AG20443 (cell line): ENCODE data around the gene TAOK1.
"Not testable (repeated sequence)": the region's sequence is repeated elsewhere in the genome, so short reads cannot be mapped to it uniquely, and the experiment has no call there.

Experiments
- DNase-seq: peaks from one replicate; pipeline ENCODE4 v3.0.0; 2012; ENCODE audit warnings: low spot score, mixed read lengths

The TAOK1 gene

GRCh38 chr17:29445844-29446243, 55.7 kb downstream of the TAOK1 start:
- DNase-seq, result no peak

- DNase-seq, result no peak
Observed at GRCh38 chr17:29449865-29450671, 59.9 kb downstream of the TAOK1 start.

DNA sequence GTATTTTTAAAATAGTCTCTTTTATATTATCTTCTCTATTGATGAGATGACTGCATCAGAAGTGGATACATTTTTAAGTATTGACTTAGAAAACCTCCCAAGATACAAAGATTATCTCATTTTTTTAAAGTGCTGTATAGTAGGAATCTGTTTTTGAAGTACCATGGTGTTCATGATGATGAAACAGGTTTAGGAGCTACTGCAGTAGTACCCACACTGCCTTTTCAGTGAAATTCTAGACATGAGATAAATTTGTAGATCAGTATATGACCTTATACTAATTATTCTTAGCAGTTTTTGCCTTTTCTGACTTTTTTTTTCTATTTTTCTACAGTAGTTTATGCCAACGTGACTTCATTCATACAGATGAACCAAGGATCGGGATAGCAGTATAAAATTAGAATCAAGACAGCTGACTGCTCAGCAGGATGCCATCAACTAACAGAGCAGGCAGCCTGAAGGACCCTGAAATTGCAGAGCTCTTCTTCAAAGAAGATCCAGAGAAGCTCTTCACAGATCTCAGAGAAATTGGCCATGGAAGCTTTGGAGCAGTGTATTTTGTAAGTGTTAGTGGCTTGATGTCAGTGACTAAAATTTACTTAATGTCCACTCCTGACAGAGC, 61.1 kb downstream of the TAOK1 start:
- no peak for DNase-seq

- no peak for DNase-seq
Observed at GRCh38 chr17:29458066-29458465, 67.9 kb downstream of the TAOK1 start.

- no peak for DNase-seq
Observed at GRCh38 chr17:29461483-29462206, 71.5 kb downstream of the TAOK1 start.

- DNase-seq, result no peak
Observed at GRCh38 chr17:29469276-29469675, 79.1 kb downstream of the TAOK1 start.

- DNase-seq, result not testable (repeated sequence)
Observed at GRCh38 chr17:29473437-29473836, 83.3 kb downstream of the TAOK1 start.

GRCh38 chr17:29474297-29474696, 84.1 kb downstream of the TAOK1 start:
- DNase-seq, result no peak

DNA sequence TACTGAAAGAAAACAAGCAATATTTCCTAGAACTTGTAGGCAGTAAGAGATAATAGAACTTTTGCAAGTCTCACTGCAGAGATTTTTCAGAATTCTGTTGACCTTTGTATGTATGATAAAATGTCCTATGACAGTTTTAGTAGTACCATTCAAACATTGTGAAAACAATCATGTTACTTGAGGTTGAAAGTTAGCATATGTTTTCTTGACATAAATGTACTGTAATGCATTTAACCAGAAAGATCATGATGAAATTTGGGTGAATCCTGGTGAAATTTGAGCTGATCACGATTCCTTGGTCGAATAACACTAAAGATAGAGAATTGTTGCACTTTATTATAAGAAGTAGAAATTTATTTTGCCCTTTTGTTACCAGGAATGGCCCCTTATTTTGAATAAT, 85.7 kb downstream of the TAOK1 start:
- no peak for DNase-seq

- not testable (repeated sequence) for DNase-seq
Observed at GRCh38 chr17:29480249-29480928, 90.2 kb downstream of the TAOK1 start.

DNA sequence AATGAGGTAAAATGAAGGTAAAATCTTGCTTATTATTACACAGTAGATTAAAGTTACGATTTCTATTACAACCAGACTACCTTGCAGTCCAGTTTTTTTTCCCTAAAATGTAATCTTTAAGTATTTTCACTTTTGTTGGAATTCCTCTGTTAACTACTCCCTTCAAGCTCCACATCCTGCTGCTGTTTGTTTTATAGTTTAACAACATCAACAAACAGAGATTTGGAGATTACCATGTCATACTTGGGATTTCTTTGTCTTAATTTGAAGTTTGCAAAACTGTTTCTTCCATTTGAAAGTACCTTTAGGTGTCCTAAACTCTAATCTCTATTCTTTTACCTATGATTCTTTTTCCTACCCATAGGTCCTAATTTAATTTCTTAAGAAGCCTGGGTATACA, 93.3 kb downstream of the TAOK1 start:
- DNase-seq, result no peak

DNA sequence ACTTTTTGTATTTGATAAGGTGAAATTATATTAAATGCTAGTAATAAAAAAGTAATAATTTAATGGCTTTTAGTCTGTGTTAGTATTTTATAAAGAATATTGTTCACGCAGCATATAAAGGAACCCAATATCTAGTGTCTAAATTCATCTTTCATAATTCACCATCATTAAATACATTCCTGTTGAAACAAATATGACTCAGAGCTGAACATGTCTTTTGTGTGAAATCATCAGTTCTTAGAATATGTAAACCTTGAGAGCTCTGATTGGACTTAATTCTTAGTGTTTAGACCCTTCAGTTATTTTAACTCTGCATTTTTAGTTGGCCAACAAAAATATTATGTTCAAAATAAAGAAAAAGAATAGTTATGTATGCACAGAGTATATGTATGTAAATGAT, 104.8 kb downstream of the TAOK1 start:
- DNase-seq, result peak; percentile 34

DNA sequence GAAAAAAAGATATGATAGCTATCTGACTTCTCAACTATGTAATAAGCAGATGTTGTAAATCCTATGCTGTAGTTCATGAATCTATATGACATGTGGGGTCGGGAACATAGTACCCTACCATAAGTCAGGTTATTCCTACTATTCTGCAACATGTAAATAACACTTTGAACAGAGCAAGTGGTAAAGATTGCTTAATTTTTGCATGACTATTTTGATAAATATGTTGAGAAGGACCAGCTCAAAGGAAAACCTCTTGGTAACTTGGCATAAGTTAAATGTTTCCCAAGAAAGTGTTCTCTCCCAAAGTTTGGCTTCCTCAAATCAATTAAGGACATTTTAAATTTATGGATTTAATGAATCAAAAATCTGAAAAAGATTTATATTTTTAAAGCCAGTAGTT, 114.5 kb downstream of the TAOK1 start:
- DNase-seq, result peak; percentile 17

- no peak for DNase-seq
Observed at GRCh38 chr17:29505836-29506235, 115.7 kb downstream of the TAOK1 start.

GRCh38 chr17:29510953-29511352, 120.8 kb downstream of the TAOK1 start:
- no peak for DNase-seq

- DNase-seq, result peak; percentile 35
Observed at GRCh38 chr17:29514792-29515191, 124.6 kb downstream of the TAOK1 start.

GRCh38 chr17:29518359-29518758, 128.2 kb downstream of the TAOK1 start:
- no peak for DNase-seq

GRCh38 chr17:29524692-29525091, 134.5 kb downstream of the TAOK1 start:
- DNase-seq, result no peak

GRCh38 chr17:29526322-29526721, 136.2 kb downstream of the TAOK1 start:
- DNase-seq, result no peak

GRCh38 chr17:29533976-29534375, 143.8 kb downstream of the TAOK1 start:
- DNase-seq, result no peak

GRCh38 chr17:29544066-29544465, 153.9 kb downstream of the TAOK1 start:
- no peak for DNase-seq

DNA sequence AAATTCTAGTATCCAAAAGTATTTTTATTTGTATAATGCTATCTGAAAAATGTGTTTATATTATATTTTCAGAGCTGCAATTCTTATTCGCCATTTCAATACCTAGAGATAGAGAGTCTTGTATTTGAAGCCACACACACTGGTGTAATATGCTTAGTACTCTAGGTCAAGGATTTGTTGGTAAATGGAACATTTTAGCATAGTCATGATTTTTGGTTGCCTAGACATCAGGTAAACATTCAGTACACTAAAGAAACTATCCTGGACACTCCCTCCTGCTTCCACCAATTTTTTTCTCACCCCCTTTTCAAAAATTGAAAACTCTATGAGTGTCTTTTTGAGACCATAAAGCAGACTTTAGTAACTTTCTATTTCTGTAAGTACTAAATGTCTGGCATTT, 155.9 kb downstream of the TAOK1 start:
- DNase-seq, result no peak
